Fibroblast of lung (primary cell): ENCODE measurements around the gene TCHP. TPM values are rescaled to one million over a fixed set of nuclear protein-coding genes. Genes with fewer than 3 reads are reported as not detected.

Experiments used
- DNase-seq, 2 donors: peaks; one replicate each; pipeline versions ENCODE4 v3.0.0 to v3.0.0-alpha.2; 2010; ENCODE audit warnings: low read depth in 2 of 2
- H2AFZ ChIP-seq: 2 replicates; pipeline ENCODE4 v1.5.1; 2012; ENCODE audit warnings: low read length, control low read depth, inconsistent platforms
- H3K27ac ChIP-seq: 2 replicates; pipeline ENCODE4 v1.5.1; 2011; ENCODE audit warnings: low read length, control low read depth; ENCODE audit not compliant: insufficient read depth
- H3K27me3 ChIP-seq: 2 replicates; pipeline ENCODE4 v1.5.1; 2011; ENCODE audit warnings: mild to moderate bottlenecking, low read length; ENCODE audit not compliant: control insufficient read depth, insufficient read depth
- H3K36me3 ChIP-seq: 2 replicates; pipeline ENCODE4 v1.5.1; 2011; ENCODE audit warnings: low read length; ENCODE audit not compliant: control insufficient read depth, insufficient read depth
- H3K4me1 ChIP-seq: 2 replicates; pipeline ENCODE4 v1.5.1; 2011; ENCODE audit warnings: low read length; ENCODE audit not compliant: control insufficient read depth, insufficient read depth; ENCODE audit errors: extremely low read depth
- H3K4me2 ChIP-seq: 2 replicates; pipeline ENCODE4 v1.5.1; 2011; ENCODE audit warnings: low read length, control low read depth; ENCODE audit not compliant: insufficient read depth; ENCODE audit errors: extremely low read depth
- H3K4me3 ChIP-seq, 4 experiments: fragments of 200-600 bp in 1 of 4; sonication (generic) in 1 of 4; replicated peaks in 1 of 4; 2 replicates each; pipeline ENCODE4 v1.5.1; 2011 to 2016; ENCODE audit warnings: low read length in 4 of 4, low read depth in 3 of 4, mild to moderate bottlenecking in 3 of 4, control low read depth in 2 of 4, inconsistent platforms in 1 of 4, mixed read lengths in 1 of 4; ENCODE audit not compliant: insufficient read depth in 1 of 4; ENCODE audit errors: control extremely low read depth in 1 of 4
- H3K79me2 ChIP-seq: 2 replicates; pipeline ENCODE4 v1.5.1; 2012; ENCODE audit warnings: mild to moderate bottlenecking, low read length, inconsistent platforms; ENCODE audit not compliant: control insufficient read depth, insufficient read depth
- H3K9ac ChIP-seq: 2 replicates; pipeline ENCODE4 v1.5.1; 2011; ENCODE audit warnings: mild to moderate bottlenecking, low read length, control low read depth; ENCODE audit not compliant: insufficient read depth
- H3K9me3 ChIP-seq: 2 replicates; pipeline ENCODE4 v1.5.1; 2012; ENCODE audit warnings: low read depth, low read length; ENCODE audit not compliant: control insufficient read depth, insufficient read depth
- H4K20me1 ChIP-seq: 2 replicates; pipeline ENCODE4 v1.5.1; 2011; ENCODE audit warnings: low read length; ENCODE audit not compliant: control insufficient read depth, insufficient read depth; ENCODE audit errors: extremely low read depth
- EZH2 ChIP-seq: IDR thresholded peaks from 2 replicates; pipeline ENCODE4 v1.5.1; 2012; ENCODE audit warnings: low read length, control low read depth, mild to moderate bottlenecking; ENCODE audit errors: missing control alignments
- polyA plus RNA-seq, 2 donors: library from polyadenylated mRNA; depleted of rRNA in 1 of 2; stranded (reverse) in 1 of 2; unstranded in 1 of 2; fragments of >200 nt; gene quantifications; 2 replicates each; pipeline ENCODE4 v1.2.1, GENCODE V29; 2011 to 2012; ENCODE audit warnings: missing spikeins in 1 of 2
- total RNA-seq: library from RNA; depleted of rRNA; stranded (reverse); fragments of >200 nt; gene quantifications from 2 replicates; pipeline ENCODE4 v1.2.1, GENCODE V29; 2014
- TF ChIP-seq, protein P1 (sequence below), 2 donors: IDR thresholded peaks in 1 of 2; conservative IDR thresholded peaks in 1 of 2; 1 replicate in 1 of 2; 2 replicates in 1 of 2; pipeline ENCODE4 v1.5.1; 2011 to 2012; ENCODE audit warnings: low read length in 2 of 2, control low read depth in 1 of 2, inconsistent platforms in 1 of 2, low read depth in 1 of 2, mild to moderate bottlenecking in 1 of 2

TCHP gene
- total and polyA plus RNA-seq, 2 donors (not counting 1 experiment from before 2014, with no cell fraction given) = 9.4 to 10.3 TPM

DNA sequence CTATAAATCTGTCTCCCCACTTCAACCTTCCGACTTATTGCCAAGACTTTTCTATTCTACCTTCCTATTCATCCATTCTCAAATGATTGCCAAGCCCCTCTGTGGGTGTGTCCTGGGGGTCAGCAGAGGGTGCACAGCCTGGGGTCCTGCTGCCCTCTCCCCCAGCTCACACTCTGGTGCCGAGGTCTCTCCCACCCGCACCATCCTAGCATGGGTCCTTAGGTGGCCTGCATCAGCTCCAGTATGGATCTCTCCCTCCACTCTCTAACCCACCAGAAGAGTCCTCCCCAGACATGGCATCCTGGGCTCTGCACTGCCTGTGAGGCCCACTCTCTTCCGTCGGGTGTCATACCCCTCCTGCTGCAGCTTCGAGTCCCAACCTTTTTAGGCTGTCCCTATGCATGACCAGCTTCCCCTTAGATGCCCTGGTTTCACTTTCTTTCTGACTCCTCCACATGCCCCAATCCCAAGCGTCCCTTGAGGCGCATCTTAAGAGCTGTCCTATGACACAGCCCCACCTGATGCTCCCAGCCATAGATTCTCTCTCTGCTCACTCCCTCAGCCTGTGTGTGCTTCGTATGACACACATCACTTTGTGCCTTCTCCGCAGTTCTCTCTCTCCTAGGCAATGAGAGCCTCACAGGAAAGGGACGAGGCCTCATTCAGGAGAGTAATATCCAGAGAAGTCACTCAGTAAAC, 52.2 kb downstream of the TCHP start:
- Histone ChIP-seq H3K4me1 (peaks cover 51% of the 10 kb centered on the region), H3K27me3 (no peaks in the 10 kb centered on the region), H2AFZ (no peak overlapping the region), H3K27ac (peak overlapping the region; percentile 89), H3K9me3 (no peaks in the 10 kb centered on the region), H3K9ac (no peak overlapping the region), H3K4me3 (no peak overlapping the region), H4K20me1 (no peaks in the 10 kb centered on the region), H3K79me2 (no peaks in the 10 kb centered on the region), H3K4me2 (peak overlapping the region; percentile 77), H3K36me3 (peaks cover 11% of the 10 kb centered on the region)
- TF ChIP-seq, protein P1, sequence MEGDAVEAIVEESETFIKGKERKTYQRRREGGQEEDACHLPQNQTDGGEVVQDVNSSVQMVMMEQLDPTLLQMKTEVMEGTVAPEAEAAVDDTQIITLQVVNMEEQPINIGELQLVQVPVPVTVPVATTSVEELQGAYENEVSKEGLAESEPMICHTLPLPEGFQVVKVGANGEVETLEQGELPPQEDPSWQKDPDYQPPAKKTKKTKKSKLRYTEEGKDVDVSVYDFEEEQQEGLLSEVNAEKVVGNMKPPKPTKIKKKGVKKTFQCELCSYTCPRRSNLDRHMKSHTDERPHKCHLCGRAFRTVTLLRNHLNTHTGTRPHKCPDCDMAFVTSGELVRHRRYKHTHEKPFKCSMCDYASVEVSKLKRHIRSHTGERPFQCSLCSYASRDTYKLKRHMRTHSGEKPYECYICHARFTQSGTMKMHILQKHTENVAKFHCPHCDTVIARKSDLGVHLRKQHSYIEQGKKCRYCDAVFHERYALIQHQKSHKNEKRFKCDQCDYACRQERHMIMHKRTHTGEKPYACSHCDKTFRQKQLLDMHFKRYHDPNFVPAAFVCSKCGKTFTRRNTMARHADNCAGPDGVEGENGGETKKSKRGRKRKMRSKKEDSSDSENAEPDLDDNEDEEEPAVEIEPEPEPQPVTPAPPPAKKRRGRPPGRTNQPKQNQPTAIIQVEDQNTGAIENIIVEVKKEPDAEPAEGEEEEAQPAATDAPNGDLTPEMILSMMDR (conservative IDR thresholded peaks at IDR 0.05 in 1 of 2, IDR thresholded peaks at IDR 0.05 in 1 of 2; ENCODE audit: low read depth in 1 of 2, low read length in 2 of 2) = no peak
- no peak for TF ChIP-seq EZH2
- DNase-seq = no peak

DNA sequence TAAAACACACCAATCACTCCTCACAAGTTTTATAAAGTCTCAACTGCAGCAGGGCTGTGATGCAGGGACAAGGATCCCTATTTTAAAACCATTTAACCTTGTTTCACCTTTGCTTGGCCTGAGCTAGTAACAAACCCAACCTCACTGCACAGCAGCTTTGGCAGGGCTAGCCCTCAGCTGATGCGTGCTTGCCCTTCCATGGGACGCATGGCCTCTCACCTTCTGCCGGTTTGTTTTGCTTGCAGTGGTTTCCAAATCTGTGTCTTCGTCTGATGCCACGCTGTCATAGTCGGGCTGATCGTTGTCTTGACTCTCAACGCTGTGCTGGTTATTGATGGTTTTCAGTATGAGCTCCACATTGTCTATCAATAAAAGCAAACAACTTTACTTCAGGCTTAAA, 52.8 kb downstream of the TCHP start:
- H3K9ac ChIP-seq = no peak overlapping the region
- H3K4me3 ChIP-seq = no peak overlapping the region
- no peak overlapping the region for H2AFZ ChIP-seq
- no peaks in the 10 kb centered on the region for H3K79me2 ChIP-seq
- TF ChIP-seq, protein P1 (conservative IDR thresholded peaks at IDR 0.05 in 1 of 2, IDR thresholded peaks at IDR 0.05 in 1 of 2; ENCODE audit: low read depth in 1 of 2, low read length in 2 of 2) = no peak
- TF ChIP-seq EZH2 = no peak
- no peaks in the 10 kb centered on the region for H3K9me3 ChIP-seq
- peaks cover 46% of the 10 kb centered on the region for H3K4me1 ChIP-seq
- H3K4me2 ChIP-seq = no peak overlapping the region
- H3K27me3 ChIP-seq = no peaks in the 10 kb centered on the region
- H4K20me1 ChIP-seq = no peaks in the 10 kb centered on the region
- H3K27ac ChIP-seq = peak overlapping the region; percentile 89
- no peak for DNase-seq
- H3K36me3 ChIP-seq = peaks cover 10% of the 10 kb centered on the region

DNA sequence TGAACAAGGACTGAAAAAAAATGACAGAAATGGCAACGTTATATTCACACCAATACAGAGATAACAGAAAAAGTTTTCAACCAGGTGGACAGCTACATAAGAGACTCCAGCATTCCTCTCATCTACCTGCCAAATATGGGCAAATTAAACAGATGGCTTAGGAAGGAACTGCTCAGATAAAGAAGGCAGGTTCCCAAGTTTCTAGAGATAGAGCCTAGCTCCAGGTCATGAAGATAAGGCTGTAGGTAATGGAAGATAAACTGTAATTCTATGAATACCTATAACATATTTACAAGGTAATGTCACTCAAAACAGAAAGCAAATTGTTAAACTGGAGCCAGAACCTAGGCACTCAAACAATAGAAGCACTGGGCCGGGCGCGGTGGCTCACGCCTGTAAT, 53.6 kb downstream of the TCHP start:
- H4K20me1 ChIP-seq = no peaks in the 10 kb centered on the region
- no peaks in the 10 kb centered on the region for H3K9me3 ChIP-seq
- H3K4me2 ChIP-seq = no peak overlapping the region
- no peak overlapping the region for H3K27ac ChIP-seq
- no peak for DNase-seq
- H3K4me3 ChIP-seq = no peak overlapping the region
- no peaks in the 10 kb centered on the region for H3K79me2 ChIP-seq
- peaks cover 40% of the 10 kb centered on the region for H3K4me1 ChIP-seq
- H2AFZ ChIP-seq = no peak overlapping the region
- H3K27me3 ChIP-seq = no peaks in the 10 kb centered on the region
- no peak overlapping the region for H3K9ac ChIP-seq
- H3K36me3 ChIP-seq = peaks cover 7% of the 10 kb centered on the region
- TF ChIP-seq, protein P1 (conservative IDR thresholded peaks at IDR 0.05 in 1 of 2, IDR thresholded peaks at IDR 0.05 in 1 of 2; ENCODE audit: low read depth in 1 of 2, low read length in 2 of 2) = no peak
- TF ChIP-seq EZH2 = no peak
